ENCODE measurements around the gene SLC22A15.
"Not testable (repeated sequence)": the region's sequence is repeated elsewhere in the genome, so short reads cannot be mapped to it uniquely, and the experiment has no call there.

Gene SLC22A15

DNA sequence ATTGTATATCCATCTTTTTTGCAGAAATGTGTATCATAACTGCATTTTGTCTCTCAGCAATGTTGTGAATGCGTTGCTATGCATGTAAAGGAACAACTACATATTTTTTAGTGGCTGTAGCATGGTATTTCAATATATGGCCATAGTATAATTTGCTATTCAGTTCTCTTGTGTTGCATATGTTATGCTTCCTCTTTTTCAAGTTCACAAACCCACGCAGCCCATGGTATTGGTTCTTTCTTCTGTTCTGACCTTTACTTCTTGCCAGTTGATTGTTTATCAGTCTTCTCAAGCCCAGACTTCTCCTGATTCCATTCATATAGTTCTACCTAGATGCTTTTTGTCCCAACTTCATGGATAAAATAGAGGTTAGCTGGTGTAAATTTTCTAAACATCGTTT, 6.1 kb downstream of the SLC22A15 start:
- no peak for DNase-seq

DNA sequence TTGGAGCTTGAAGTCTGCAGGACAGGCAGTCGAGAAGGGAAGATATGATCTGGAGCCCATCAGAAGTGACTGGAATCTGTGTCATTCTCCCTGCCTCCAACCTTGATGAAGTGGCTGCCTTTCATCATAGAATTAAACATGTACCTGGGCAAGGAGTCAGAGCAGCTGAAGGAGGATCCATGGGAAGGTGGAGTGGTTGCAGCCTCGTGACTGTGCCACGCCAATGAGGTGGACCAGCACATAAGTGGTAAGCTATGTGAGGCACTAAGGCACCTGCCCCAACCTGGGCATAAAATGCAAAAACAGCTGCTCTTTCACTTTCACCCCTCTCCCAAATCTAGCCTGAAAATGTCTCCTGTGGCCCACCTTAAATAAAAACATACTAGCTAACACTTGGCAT, 7.3 kb downstream of the SLC22A15 start:
- no peak for DNase-seq

DNA sequence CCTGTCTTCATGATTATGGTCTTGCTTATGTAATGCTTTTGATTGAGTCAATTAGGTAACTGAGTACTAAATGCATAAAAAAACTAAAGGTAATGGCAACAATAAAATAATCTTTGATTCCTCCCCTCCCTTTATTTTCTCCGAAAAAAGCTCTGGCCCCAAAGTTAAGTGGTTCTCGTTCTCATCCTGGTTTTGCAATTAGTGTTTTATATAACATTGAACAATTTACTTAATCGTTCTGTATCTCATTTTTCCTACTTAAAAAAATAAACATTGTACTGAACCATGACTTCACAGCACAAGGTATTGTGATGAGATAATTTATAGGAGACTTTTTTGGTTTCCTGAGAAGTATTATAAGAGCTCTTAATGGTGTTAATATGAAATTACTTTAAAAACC, 11.3 kb downstream of the SLC22A15 start:
- no peak for DNase-seq

DNA sequence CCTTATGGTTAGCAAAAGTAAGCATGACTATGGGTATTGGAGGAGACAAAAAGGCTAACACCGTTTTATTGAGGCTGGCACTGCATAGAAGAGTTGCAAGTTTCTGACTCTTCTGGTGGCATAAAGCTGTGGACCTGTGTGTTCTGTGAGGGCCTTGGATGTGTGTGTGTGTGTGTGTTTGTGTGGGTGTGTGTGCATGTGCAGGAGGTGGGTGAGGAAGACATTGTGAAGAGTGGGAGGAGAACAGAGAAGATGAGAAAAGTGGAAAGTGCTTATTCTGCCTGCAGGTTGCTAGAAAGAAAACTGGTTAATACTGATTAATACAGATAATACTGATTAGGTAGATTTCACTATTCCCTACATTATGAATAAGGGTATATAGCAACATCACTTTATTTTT, 12.6 kb downstream of the SLC22A15 start:
- DNase-seq: no peak

DNA sequence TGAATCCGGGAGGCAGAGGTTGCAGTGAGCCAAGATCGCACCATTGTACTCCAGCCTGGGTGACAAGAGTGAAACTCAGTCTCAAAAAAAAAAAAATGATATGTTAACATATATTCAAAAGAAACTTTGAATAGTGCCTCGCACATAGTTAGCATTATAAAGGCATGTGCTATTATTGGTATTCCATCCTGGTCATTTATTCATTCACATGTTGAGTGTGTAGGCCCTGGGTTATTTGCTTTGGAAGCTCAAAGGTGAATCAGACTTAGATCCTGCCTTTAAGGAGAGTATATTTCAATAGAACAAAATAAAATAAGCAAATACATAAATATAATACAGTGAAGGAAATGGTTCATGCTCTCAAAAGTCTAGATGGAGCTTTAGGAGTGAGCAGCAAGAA, 13.4 kb downstream of the SLC22A15 start:
- no peak for DNase-seq

DNA sequence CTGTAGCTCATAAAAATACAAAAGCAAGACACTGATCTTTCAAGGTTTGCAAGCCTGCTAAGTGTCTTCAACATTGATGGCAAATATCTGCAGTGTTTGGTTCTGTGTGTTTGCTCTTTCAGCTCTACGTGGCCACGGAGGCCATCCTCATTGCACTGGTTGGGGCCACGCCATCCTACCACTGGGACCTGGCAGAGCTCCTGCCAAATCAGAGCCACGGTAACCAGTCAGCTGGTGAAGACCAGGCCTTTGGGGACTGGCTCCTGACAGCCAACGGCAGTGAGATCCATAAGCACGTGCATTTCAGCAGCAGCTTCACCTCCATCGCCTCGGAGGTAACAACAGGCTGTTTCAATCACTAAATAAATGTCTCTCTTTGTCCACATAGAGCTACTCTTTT, 15.6 kb downstream of the SLC22A15 start:
- no peak for DNase-seq

DNA sequence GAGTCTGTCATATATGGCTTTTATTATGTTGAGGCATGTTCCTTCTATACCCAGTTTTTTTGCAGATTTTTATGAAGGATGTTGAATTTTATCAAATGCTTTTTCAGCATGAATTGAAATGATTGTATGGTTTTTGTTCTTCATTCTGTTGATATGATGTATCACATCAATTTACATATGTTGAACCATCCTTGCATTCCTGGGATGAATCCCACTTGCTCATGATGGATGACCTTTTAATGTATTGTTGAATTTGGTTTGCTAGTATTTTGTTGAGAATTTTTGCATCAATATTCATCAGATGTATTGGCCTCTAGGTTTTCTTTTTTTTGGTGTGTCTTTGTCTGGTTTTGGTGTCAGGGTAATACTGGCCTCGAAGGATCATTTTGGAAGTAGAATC, 21.6 kb downstream of the SLC22A15 start:
- DNase-seq: not testable (repeated sequence)

DNA sequence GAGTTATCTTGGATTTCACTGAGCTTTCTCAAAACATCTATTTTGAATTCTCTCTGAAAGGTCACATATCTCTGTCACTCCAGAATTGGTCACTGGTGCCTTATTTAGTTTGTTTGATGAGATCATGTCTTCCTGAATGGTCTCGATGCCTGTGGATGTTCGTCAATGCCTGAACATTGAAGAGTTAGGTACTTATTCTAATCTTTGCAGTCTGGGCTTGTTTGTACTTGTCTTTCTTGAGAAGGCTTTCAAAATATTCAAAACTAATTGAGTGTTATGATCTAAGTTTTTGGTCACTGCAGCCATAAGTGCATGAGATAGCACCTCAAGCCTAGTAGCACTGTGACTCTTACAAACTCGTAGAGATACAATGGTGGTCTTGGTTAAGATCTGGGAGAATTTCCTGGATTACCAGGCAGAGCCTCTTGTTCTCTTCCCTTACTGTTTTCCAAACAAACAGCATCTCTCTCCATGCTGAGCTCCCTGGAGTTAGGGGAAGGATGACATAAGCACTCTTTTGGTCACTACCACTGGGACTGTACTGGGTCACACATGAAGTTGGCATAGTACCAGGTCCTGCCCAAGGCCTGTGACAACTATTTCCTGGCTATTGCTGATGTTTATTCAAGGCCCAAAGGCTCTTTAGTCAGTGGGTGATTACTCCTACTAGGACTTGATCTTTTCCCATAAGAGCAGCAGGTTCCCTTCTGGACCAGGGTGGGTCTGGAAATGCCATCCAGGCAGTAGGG, 25.6 kb downstream of the SLC22A15 start:
- no peak for DNase-seq

DNA sequence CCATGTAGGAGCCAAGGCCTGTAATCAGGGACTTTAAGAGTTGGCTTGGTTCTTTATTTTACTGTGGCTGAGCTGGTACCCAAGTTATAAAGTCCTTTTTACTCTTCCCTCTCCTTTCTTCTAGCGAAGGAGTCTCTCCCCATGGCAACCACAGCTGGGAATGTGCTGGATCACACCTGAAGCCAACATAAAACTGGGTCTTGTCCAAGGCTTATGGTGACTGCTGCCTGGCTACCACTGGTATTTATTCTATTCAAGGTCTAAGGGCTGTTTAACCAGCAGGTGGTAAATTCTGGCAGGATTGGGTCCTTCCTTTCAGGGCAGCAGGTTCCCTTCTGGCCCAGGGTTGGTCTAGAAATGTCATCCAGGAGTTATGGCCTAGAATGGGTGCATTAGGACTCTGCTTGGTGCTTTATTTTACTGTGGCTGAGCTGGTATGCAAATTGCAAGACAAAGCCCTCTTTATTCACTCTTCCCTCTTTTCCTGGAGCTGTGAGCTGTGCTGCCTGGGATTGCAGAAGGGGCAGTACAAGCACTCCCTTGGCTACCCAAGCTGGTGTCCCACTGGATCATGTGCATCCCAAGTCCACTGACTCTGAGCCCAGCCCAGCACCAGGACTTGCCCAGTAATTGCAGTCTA, 26.6 kb downstream of the SLC22A15 start:
- no peak for DNase-seq

DNA sequence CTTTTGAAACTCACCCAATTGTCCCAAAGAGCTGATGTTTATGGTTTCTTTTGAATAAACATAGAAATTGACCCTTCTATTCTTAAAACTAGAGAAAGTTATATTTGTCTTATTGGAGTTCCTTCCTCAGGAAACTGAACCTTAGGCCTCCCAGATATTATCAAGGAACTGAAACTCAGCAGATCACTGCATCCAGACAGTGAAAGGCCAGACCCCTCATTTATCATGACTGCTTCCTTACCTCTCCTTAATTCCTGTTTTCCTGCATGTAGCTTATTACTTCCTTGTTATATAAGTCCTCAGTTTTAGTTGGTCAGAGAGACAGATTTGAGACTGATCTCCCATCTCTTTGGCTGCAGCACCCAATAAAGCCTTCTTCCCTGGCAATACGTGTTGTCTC, 27.5 kb downstream of the SLC22A15 start:
- no peak for DNase-seq

DNA sequence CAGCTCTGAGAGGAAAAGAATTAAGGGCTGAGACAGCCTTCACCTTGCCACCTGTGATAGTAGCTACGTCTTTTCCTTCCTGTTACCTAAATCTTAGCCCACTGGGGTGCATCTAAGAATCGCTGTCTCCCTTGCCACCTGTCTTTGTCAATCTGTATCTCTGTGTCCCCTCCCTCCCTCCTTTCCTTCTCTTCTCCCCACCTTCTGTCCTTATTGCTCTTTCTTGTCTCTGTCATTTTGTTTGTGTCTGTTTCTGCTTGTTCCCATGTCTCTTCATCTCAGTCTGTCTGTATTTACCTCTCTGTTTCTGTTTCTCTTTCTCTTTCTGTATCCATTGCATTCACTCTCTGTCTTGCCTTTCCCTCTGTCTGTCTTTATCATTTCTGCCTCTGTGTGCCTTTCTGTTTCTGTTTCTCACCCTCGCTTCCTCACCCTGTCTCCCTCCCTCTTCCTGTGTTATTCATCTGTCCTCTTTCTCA, 30.2 kb downstream of the SLC22A15 start:
- no peak for DNase-seq

DNA sequence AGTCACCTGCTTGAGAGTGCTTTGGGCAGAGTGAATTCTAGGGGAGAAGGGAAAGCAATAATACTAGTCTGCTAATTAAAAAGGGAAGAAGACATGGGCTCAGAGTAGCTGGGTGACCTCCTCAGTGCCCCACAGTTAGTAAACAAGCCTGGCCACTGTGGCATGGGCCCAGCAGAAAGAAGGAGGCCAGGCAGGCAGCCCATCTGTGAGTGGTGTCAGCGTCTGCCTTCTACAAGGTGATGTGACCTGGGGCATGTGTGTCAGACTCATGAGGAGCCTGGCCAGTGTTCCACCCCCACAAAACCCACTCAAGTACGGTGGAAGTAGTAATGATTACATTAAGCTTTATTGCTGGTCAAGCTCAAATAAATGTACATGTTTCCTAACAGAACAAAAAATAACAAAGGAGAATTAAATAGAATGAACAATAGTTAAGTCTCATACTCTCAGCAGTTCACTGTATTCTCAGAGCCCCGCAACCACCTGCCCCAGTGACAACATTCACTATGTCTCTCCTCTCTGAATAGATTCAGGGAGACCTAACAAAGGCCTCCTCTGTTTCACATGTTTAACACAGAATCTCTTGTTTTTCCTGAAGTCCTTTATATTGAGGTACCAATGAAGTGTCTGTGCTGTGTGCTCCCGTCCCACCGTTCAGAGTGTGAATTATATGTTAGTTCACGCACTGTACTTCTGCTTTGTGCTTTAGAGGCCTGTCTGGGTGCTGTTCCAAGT, 32.5 kb downstream of the SLC22A15 start:
- DNase-seq: peak; percentile 23

DNA sequence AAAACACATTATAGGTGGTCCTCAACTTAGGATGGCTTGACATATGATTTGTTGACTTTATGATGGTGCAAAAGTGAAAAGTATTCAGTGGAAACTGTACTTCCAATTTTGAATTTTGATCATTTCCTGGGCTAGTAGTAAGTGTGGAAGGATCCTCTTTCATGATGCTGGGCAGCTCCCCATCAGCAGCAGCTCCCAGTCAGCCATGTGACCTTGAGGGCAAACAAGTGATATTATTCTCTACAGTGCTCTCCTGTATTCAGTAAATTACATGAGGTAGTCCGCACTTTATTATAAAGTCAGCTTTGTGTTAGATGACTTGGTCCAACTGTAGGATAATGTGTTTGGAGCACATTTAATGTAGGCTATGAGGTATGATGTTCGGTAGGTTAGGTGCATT, 36.4 kb downstream of the SLC22A15 start:
- no peak for DNase-seq

DNA sequence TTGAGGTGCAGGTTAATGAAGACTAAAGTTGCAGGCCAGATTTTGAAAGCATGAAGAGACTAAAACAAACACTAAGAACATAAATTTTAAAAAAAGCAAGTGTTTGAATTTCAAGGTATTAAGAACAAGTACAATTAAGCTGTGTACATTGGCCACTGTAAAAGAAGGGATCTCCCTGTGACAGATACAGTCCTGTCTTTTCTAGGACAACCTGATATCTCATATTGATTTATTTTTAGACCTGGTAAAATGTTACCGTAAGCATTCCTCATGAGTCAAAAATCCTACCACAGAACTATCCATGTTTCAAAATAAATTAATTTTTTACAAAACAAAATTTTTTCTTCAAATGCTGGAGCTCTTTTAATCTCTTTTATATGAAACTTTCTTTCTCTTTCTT, 39.4 kb downstream of the SLC22A15 start:
- DNase-seq: no peak

DNA sequence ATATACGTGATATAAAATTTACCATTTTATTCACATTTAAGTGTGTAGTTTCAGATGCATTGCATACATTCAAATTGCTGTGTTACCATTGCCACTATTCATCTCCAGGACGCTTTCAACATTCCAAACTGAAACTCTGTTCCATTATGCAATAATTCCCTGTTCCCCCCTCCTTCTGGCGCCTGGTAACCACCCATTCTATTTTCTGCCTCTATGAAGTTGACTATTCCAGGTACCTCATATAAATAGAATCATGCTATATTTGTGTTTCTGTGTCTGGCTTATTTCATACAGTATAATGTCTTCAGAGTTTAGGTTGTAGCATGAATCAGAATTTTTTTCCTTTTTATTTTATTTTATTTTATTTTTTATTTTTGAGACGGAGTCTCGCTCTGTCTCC, 41.7 kb downstream of the SLC22A15 start:
- DNase-seq: no peak

DNA sequence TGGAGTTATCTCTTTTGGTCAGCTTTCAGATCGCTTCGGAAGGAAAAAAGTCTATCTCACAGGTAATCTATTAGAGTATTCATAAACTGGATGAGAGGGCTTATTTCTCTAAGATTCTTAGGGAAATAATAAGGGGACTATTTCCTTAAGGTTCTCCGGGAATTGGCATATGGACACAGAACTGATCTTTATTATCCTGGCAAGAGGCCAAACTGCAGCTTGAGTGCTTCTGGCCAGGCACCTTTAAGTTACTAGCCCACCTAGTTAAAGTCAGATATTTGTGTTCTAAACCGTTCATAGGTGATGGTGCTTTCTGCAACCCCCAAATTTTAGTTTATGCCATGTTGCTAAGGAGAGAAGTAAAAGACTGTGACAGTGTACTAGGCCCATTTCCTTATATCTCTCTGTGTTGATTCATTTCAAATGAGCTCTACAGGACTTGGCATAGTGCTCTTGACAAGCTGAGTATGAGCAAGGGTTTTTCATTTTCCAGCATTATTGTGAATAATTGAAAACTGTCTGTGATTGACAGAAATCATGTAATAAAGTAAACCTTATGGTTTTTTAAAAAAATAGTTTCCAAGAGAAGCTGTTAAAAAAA, 43.4 kb downstream of the SLC22A15 start:
- DNase-seq: no peak

DNA sequence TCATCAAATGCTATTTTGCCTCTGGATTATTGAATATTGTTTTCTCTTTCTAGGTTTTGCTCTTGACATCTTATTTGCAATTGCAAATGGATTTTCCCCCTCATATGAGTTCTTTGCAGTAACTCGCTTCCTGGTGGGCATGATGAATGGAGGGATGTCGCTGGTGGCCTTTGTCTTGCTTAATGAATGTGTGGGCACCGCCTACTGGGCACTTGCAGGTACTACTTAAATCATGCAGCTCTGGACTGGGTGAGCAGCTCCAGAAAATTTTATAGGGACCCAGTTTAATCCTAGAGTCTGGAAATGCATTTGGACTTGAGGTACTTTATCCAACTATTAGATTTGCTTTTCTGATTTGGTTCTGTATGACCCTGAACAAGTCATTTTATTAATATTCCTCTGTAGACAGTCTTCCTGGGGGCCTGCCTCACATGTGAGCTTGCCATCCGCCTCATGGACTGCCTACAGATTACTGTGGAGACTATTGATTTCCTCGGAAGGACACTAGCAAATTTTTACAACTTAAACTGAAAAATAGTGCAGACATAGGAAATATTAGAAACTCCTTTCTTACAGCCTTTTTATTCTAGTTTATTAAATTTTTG, 44.5 kb downstream of the SLC22A15 start:
- DNase-seq: peak; percentile 41

DNA sequence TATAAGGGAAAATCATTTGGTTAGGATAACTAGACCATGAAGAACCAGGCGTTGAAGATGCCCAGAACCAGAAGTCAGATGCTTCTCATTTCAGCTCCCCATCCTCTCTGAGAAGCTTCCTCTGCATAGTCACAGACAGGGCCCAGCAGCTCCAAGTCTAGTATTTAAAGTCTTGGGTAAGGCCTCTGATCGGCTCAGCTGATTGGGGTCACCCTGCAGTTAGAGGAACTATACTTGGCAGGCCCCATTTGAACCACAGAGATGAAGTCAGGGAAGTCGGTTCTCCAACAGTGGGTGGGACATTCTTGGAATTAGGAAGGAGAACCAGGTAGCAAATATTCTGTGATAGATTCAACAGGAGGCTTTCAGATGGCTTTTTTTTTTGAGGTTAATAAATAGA, 48.3 kb downstream of the SLC22A15 start:
- DNase-seq: no peak

DNA sequence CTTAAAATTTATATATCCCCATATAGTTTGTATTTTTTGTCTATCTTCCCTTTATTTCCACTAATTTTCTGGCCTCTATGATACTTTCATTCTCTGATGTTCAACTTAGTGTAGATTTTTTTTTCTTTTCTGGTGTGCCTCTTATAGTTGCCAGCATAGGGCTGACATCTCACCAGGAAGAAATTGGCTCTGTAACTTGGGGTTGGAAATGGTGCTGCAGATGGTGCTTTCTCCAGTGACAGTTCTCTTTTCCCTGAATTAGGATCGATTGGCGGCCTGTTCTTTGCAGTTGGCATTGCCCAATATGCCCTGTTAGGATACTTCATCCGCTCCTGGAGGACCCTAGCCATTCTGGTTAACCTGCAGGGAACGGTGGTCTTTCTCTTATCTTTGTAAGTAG, 50.3 kb downstream of the SLC22A15 start:
- no peak for DNase-seq

DNA sequence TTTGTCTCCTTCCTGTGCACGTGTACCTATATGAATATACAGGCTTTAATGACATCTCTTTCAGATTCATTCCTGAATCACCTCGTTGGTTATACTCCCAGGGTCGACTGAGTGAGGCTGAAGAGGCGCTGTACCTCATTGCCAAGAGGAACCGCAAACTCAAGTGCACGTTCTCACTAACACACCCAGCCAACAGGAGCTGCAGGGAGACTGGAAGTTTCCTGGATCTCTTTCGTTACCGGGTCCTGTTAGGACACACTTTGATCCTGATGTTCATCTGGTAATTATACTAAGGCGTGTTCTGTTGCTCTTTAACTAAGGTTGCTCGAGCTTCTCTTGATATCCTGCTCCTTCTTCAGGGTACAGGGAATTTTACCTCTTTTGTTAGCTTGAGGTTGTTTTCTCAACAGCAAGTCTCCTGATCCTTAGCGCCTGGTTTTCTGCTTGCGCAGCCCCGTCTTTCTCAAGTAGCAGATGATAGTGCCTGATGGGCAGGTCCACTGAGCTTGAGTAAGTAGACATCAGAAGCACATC, 55.1 kb downstream of the SLC22A15 start:
- DNase-seq: no peak

DNA sequence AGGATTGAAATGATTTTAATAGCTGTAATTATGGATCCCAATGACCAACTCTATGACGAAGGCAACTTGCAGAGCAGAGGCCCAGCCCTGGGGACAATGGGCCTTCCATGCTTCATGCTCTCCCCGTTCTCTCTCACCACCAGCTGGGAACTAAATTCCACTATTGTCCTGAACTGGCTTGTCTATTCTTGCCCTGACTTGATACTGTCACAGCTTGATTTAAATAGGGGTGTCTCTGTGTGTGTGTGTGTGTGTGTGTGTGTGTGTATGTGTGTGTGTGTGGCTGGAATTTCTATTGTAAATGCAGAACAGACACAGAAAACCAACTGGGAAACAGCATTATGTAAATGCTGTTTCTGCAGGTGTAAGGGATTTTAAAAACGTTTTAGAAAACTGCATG, 57.0 kb downstream of the SLC22A15 start:
- DNase-seq: peak; percentile 76

DNA sequence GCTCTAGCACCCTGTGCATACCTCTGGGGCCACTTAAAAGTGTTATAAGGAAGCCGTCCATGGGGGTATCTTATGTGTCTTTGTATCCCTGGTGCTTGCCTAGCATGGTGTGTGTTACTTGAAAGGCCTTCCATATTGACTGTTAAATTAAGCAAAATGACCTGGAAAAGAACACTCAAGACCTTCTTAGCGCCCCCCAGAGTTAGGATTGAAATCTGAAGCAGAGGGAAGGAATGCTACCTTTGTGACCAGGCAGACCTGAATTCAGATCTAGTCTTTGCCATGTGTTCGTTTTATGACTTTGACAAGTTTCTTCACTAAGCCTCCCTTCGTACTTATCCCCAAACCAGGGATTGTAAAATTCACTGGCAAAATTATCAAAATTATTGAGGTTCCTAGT, 59.9 kb downstream of the SLC22A15 start:
- DNase-seq: no peak

DNA sequence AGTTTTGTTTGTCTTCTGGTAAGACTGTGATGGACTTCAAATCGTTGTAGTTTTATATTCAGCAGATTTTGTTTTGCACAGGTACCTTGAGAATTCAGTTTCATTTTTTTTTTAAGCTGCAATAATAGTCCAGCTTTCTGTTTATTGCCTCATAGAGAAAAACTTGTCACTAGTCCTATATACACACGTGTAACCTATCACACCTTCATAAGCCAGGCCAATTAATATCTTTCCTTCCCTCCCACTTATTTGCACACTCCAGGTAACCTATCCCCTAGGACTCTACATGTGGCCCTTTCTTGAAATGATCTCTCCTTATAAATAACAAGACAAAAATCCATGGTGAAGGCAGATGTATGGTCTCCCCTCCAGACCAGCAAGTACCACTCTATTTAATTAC, 62.4 kb downstream of the SLC22A15 start:
- DNase-seq: no peak

Measured in retina (tissue), 1 donor.